GM10248 (cell line): ENCODE data around the gene UXS1.

Experiments
- CTCF ChIA-PET: fragments of 300-600 bp; sonication (Branson Sonifier 250); formaldehyde crosslinking; extraction: SDS; loops from one replicate; lab custom pipeline; 2021; ENCODE audit warnings: antibody characterized with exemption; lab: Yijun Ruan, JAX
- POLR2A ChIA-PET: fragments of 350-650 bp; sonication (Branson Sonifier 250); formaldehyde crosslinking; extraction: SDS; loops from one replicate; lab custom pipeline; 2020; ENCODE audit warnings: antibody characterized with exemption; lab: Yijun Ruan, JAX
- DNase-seq: peaks from one replicate; pipeline ENCODE4 v3.0.0; 2012; ENCODE audit errors: extremely low spot score
- TF ChIP-seq, protein P1 (sequence below): IDR thresholded peaks from 2 replicates; pipeline ENCODE4 v1.5.1; 2012; ENCODE audit warnings: mild to moderate bottlenecking, low read depth; ENCODE audit errors: extremely low read depth, missing control alignments, control extremely low read depth

Gene UXS1

DNA sequence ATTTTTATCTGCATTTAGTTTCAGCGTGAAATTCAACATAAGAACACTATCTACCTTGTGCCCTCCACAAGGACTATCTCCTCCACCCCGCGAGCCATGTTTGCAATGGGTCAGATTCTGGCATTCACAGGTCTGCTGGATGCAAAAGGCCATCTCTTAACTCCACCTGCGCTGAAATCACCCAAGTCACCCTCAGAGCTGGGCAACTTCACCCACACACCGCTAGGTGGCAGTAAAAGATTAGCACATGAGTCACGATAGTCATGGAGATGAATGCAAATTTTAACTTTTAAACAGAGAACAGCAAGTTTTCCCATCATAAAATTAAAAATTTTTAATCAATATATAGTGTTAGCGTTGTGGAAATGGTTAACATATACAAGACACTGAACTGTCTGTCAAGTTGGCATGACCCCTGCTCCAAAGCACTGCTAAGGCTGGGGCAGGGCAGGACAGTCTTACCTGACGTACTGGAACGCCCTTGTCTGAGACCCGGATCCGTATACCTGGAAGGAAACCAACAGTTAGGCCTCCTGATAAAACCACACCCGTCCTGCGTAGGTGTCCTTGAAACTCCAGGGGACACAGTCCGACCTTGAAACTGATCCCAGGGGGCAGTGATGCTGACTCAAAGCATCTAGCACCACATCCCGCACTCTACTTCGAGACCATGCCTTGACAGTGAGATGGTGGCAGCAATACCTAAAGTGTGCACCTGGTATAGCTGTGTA is 89.6 kb downstream of the UXS1 start:
- POLR2A ChIA-PET, result no interaction called here
- CTCF ChIA-PET, result interaction anchor here (0.7 to 4.7 kb wide), 27 partner anchors 10 to 528 kb away, joined by 3 to 26 read pairs (median 4); no protein-coding TSS in a partner anchor
- TF ChIP-seq, protein P1, sequence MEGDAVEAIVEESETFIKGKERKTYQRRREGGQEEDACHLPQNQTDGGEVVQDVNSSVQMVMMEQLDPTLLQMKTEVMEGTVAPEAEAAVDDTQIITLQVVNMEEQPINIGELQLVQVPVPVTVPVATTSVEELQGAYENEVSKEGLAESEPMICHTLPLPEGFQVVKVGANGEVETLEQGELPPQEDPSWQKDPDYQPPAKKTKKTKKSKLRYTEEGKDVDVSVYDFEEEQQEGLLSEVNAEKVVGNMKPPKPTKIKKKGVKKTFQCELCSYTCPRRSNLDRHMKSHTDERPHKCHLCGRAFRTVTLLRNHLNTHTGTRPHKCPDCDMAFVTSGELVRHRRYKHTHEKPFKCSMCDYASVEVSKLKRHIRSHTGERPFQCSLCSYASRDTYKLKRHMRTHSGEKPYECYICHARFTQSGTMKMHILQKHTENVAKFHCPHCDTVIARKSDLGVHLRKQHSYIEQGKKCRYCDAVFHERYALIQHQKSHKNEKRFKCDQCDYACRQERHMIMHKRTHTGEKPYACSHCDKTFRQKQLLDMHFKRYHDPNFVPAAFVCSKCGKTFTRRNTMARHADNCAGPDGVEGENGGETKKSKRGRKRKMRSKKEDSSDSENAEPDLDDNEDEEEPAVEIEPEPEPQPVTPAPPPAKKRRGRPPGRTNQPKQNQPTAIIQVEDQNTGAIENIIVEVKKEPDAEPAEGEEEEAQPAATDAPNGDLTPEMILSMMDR, result peak; percentile 97
- peak; percentile 78 for DNase-seq

DNA sequence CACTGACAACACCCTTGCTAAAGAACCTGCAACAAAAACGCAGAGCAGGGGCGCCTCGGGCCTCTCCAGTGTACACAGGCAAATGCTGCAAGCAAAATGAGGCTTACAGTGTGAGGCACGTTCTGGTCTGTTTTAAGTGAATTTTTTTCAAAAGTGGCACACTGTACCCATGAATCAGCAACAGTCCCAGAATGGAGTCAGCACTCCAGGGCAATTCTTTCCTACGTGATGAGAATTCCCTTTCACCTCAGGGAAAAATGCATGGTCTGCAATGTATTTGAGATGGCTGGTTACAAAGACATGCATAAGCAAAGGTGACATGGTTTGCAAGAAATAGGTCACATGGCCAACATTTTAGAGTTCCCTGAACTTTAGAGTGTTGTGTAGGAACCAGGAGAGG is 94.4 kb downstream of the UXS1 start:
- ChIA-PET CTCF (no interaction called here), POLR2A (no interaction called here)
- DNase-seq, result no peak
- TF ChIP-seq, protein P1, result no peak

GRCh38 chr2:106098664-106099063 is 95.4 kb downstream of the UXS1 start:
- CTCF ChIA-PET, result interaction anchor here (1.5 kb wide), 2 partner anchors 9 to 12 kb away, joined by 4 to 5 read pairs; no protein-coding TSS in a partner anchor
- POLR2A ChIA-PET, result no interaction called here
- DNase-seq, result no peak
- TF ChIP-seq, protein P1, result no peak

- ChIA-PET POLR2A (no interaction called here), CTCF (interaction anchor here (1.5 to 1.9 kb wide), 3 partner anchors 8 to 12 kb away, joined by 4 to 7 read pairs (median 5); no protein-coding TSS in a partner anchor)
- no peak for DNase-seq
- TF ChIP-seq, protein P1, result peak; percentile 43
Observed at GRCh38 chr2:106098081-106098480, 96.0 kb downstream of the UXS1 start.

DNA sequence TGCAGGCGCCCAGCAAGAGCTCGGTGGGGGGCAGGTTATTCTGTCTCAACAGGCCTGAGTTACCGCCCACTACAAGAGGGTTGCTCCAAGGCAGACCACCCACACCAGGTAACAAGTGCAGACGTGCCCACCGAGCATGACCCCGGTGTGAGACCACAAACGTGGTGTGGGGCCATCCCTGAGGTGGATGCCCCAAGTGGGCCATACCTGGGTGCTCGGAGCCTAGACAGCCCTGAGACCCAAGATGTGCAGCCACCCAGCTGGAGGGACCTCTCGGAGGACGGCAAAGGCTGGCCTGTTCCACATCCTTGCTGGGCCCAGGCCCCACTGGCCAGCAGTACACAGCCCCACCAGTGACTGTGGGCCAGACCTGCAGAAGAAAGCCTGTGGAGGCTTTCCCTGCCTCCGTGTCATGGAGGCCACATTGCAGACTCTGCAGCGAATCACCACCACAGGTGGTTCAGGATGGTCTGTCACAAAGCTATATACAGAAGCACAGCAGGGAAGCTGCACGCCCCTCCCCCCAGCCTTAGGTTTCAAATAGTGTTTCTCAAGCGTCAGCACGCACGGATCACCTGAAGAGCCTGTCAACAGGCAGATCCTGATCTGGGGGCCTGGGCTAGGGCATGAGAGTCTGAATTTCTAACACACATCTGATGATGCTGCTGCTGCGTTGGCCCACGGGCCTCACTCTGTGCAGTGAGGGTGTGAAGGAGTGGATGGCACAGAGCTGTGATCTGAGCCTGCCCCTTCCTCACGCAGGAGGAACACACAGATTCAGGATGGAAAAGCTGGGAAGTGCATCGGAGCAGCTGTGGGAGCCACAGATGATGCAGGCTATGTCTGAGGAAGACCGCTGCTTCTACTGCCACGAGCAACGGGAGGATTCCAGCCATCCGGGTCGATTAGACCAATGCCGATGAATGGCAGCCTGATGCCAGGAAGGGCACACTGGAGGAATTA is 96.8 kb downstream of the UXS1 start:
- ChIA-PET CTCF (interaction anchor here (1.9 kb wide), 1 partner anchor 9 kb away, joined by 7 read pairs; no protein-coding TSS in a partner anchor), POLR2A (no interaction called here)
- no peak for DNase-seq
- TF ChIP-seq, protein P1, result no peak
